ENCODE measurements around the gene IFNA5.

The IFNA5 gene

GRCh38 chr9:21287280-21287679 lies 17.8 kb downstream of the IFNA5 start:
- peaks cover 5% of the 10 kb centered on the region for H3K27me3 ChIP-seq (replicated peaks; ENCODE audit: control insufficient read depth, insufficient read depth, low read length)
- H3K9ac ChIP-seq (ENCODE audit: low read length): no peak overlapping the region
- DNase-seq (ENCODE audit: low read depth): no peak
- no peaks in the 10 kb centered on the region for H3K36me3 ChIP-seq (ENCODE audit: control insufficient read depth, insufficient read depth, low read length, severe bottlenecking)
- no peaks in the 10 kb centered on the region for H3K9me3 ChIP-seq (ENCODE audit: control insufficient read depth, low read length)
- no peaks in the 10 kb centered on the region for H3K4me1 ChIP-seq (ENCODE audit: control insufficient read depth, insufficient read depth, low read length)
- H3K4me3 ChIP-seq (ENCODE audit: low read length): no peak overlapping the region

GRCh38 chr9:21286659-21287058 lies 18.5 kb downstream of the IFNA5 start:
- no peak for DNase-seq (ENCODE audit: low read depth)

GRCh38 chr9:21286099-21286498 lies 19.0 kb downstream of the IFNA5 start:
- H3K4me1 ChIP-seq (ENCODE audit: control insufficient read depth, insufficient read depth, low read length): no peaks in the 10 kb centered on the region
- H3K27me3 ChIP-seq (replicated peaks; ENCODE audit: control insufficient read depth, insufficient read depth, low read length): peaks cover 9% of the 10 kb centered on the region
- H3K9me3 ChIP-seq (ENCODE audit: control insufficient read depth, low read length): no peaks in the 10 kb centered on the region
- no peaks in the 10 kb centered on the region for H3K36me3 ChIP-seq (ENCODE audit: control insufficient read depth, insufficient read depth, low read length, severe bottlenecking)
- H3K9ac ChIP-seq (ENCODE audit: low read length): no peak overlapping the region
- H3K4me3 ChIP-seq (ENCODE audit: low read length): no peak overlapping the region
- no peak for DNase-seq (ENCODE audit: low read depth)

More at GRCh38 chr9:21286659-21287058, 18.5 kb downstream of the IFNA5 start:
- Histone ChIP-seq H3K36me3 (ENCODE audit: control insufficient read depth, insufficient read depth, low read length, severe bottlenecking) (no peaks in the 10 kb centered on the region), H3K27me3 (replicated peaks; ENCODE audit: control insufficient read depth, insufficient read depth, low read length) (peaks cover 5% of the 10 kb centered on the region), H3K9ac (ENCODE audit: low read length) (no peak overlapping the region), H3K4me3 (ENCODE audit: low read length) (no peak overlapping the region), H3K9me3 (ENCODE audit: control insufficient read depth, low read length) (no peaks in the 10 kb centered on the region), H3K4me1 (ENCODE audit: control insufficient read depth, insufficient read depth, low read length) (no peaks in the 10 kb centered on the region)

GRCh38 chr9:21281275-21281674 lies 23.8 kb downstream of the IFNA5 start:
- peaks cover 19% of the 10 kb centered on the region for H3K27me3 ChIP-seq (replicated peaks; ENCODE audit: control insufficient read depth, insufficient read depth, low read length)
- no peak for DNase-seq (ENCODE audit: low read depth)

GRCh38 chr9:21268347-21268657 lies 36.8 kb downstream of the IFNA5 start:
- no peaks in the 10 kb centered on the region for H3K4me1 ChIP-seq (ENCODE audit: control insufficient read depth, insufficient read depth, low read length)
- H3K36me3 ChIP-seq (ENCODE audit: control insufficient read depth, insufficient read depth, low read length, severe bottlenecking): no peaks in the 10 kb centered on the region
- no peak overlapping the region for H3K4me3 ChIP-seq (ENCODE audit: low read length)
- H3K9me3 ChIP-seq (ENCODE audit: control insufficient read depth, low read length): no peaks in the 10 kb centered on the region
- no peak for DNase-seq (ENCODE audit: low read depth)
- peaks cover 38% of the 10 kb centered on the region for H3K27me3 ChIP-seq (replicated peaks; ENCODE audit: control insufficient read depth, insufficient read depth, low read length)
- H3K9ac ChIP-seq (ENCODE audit: low read length): no peak overlapping the region

More at GRCh38 chr9:21281275-21281674, 23.8 kb downstream of the IFNA5 start:
- Histone ChIP-seq H3K4me1 (ENCODE audit: control insufficient read depth, insufficient read depth, low read length) (no peaks in the 10 kb centered on the region), H3K36me3 (ENCODE audit: control insufficient read depth, insufficient read depth, low read length, severe bottlenecking) (no peaks in the 10 kb centered on the region), H3K9me3 (ENCODE audit: control insufficient read depth, low read length) (no peaks in the 10 kb centered on the region), H3K9ac (ENCODE audit: low read length) (no peak overlapping the region), H3K4me3 (ENCODE audit: low read length) (no peak overlapping the region)

GRCh38 chr9:21267485-21268346 lies 37.4 kb downstream of the IFNA5 start:
- no peak for DNase-seq (ENCODE audit: low read depth)
- Histone ChIP-seq H3K4me3 (ENCODE audit: low read length) (no peak overlapping the region), H3K36me3 (ENCODE audit: control insufficient read depth, insufficient read depth, low read length, severe bottlenecking) (no peaks in the 10 kb centered on the region), H3K9ac (ENCODE audit: low read length) (no peak overlapping the region), H3K4me1 (ENCODE audit: control insufficient read depth, insufficient read depth, low read length) (no peaks in the 10 kb centered on the region), H3K27me3 (replicated peaks; ENCODE audit: control insufficient read depth, insufficient read depth, low read length) (peaks cover 39% of the 10 kb centered on the region), H3K9me3 (ENCODE audit: control insufficient read depth, low read length) (no peaks in the 10 kb centered on the region)

GRCh38 chr9:21266733-21267484 lies 38.2 kb downstream of the IFNA5 start:
- no peak for DNase-seq (ENCODE audit: low read depth)
- Histone ChIP-seq H3K4me1 (ENCODE audit: control insufficient read depth, insufficient read depth, low read length) (no peaks in the 10 kb centered on the region), H3K27me3 (replicated peaks; ENCODE audit: control insufficient read depth, insufficient read depth, low read length) (peaks cover 43% of the 10 kb centered on the region), H3K9ac (ENCODE audit: low read length) (no peak overlapping the region), H3K36me3 (ENCODE audit: control insufficient read depth, insufficient read depth, low read length, severe bottlenecking) (no peaks in the 10 kb centered on the region), H3K4me3 (ENCODE audit: low read length) (no peak overlapping the region), H3K9me3 (ENCODE audit: control insufficient read depth, low read length) (no peaks in the 10 kb centered on the region)

- Histone ChIP-seq H3K36me3 (ENCODE audit: control insufficient read depth, insufficient read depth, low read length, severe bottlenecking) (no peaks in the 10 kb centered on the region), H3K27me3 (replicated peaks; ENCODE audit: control insufficient read depth, insufficient read depth, low read length) (peaks cover 43% of the 10 kb centered on the region), H3K4me1 (ENCODE audit: control insufficient read depth, insufficient read depth, low read length) (no peaks in the 10 kb centered on the region), H3K9ac (ENCODE audit: low read length) (no peak overlapping the region), H3K4me3 (ENCODE audit: low read length) (no peak overlapping the region), H3K9me3 (ENCODE audit: control insufficient read depth, low read length) (no peaks in the 10 kb centered on the region)
- DNase-seq (ENCODE audit: low read depth): no peak
These were observed 39.5 kb downstream of the IFNA5 start for GRCh38 chr9:21265421-21266189.

GRCh38 chr9:21255538-21256212 lies 49.4 kb downstream of the IFNA5 start:
- H3K27me3 ChIP-seq (replicated peaks; ENCODE audit: control insufficient read depth, insufficient read depth, low read length): peaks cover 19% of the 10 kb centered on the region
- no peak overlapping the region for H3K4me3 ChIP-seq (ENCODE audit: low read length)
- DNase-seq (ENCODE audit: low read depth): no peak
- H3K4me1 ChIP-seq (ENCODE audit: control insufficient read depth, insufficient read depth, low read length): peaks cover 11% of the 10 kb centered on the region
- H3K9ac ChIP-seq (ENCODE audit: low read length): no peak overlapping the region
- H3K9me3 ChIP-seq (ENCODE audit: control insufficient read depth, low read length): peaks cover 3% of the 10 kb centered on the region
- no peaks in the 10 kb centered on the region for H3K36me3 ChIP-seq (ENCODE audit: control insufficient read depth, insufficient read depth, low read length, severe bottlenecking)

Data from adipocyte (in vitro differentiated cells).